Type B pancreatic cell (in vitro differentiated cells): ENCODE results near the gene PMP22. TPM values are rescaled to one million over a fixed set of nuclear protein-coding genes. Genes with fewer than 3 reads are reported as not detected.

Experiments used
- DNase-seq: peaks from one replicate; pipeline ENCODE4 v3.0.0; 2021; ENCODE audit warnings: mixed read lengths; ENCODE audit not compliant: unreplicated experiment; ENCODE audit errors: extremely low spot score
- H3K27ac Mint-ChIP-seq: 2 replicates; pipeline ENCODE4 v1.8.0; 2021; ENCODE audit warnings: mild to moderate bottlenecking, mixed read lengths
- H3K27me3 Mint-ChIP-seq: 2 replicates; pipeline ENCODE4 v1.8.0; 2021; ENCODE audit warnings: mixed read lengths
- H3K36me3 Mint-ChIP-seq: 2 replicates; pipeline ENCODE4 v1.8.0; 2021; ENCODE audit warnings: mixed read lengths
- H3K4me1 Mint-ChIP-seq: one replicate; pipeline ENCODE4 v1.8.0; 2021; ENCODE audit warnings: mixed read lengths; ENCODE audit not compliant: unreplicated experiment
- H3K4me3 Mint-ChIP-seq: 2 replicates; pipeline ENCODE4 v1.8.0; 2021; ENCODE audit warnings: mild to moderate bottlenecking, mixed read lengths
- H3K9me3 Mint-ChIP-seq: 2 replicates; pipeline ENCODE4 v1.8.0; 2021; ENCODE audit warnings: mixed read lengths
- total RNA-seq: library from RNA; stranded (reverse); gene quantifications from 2 replicates; pipeline ENCODE4 v1.2.1, GENCODE V29; 2021; ENCODE audit warnings: low replicate concordance
- TF ChIP-seq, protein P1 (sequence below): fragments of 200-600 bp; sonication (generic); conservative IDR thresholded peaks from 2 replicates; pipeline ENCODE4 v1.5.0; 2021; ENCODE audit warnings: antibody characterized with exemption, mild to moderate bottlenecking

PMP22 gene
- total RNA-seq, 1 donor from 2014 or later: 16.2 TPM

DNA sequence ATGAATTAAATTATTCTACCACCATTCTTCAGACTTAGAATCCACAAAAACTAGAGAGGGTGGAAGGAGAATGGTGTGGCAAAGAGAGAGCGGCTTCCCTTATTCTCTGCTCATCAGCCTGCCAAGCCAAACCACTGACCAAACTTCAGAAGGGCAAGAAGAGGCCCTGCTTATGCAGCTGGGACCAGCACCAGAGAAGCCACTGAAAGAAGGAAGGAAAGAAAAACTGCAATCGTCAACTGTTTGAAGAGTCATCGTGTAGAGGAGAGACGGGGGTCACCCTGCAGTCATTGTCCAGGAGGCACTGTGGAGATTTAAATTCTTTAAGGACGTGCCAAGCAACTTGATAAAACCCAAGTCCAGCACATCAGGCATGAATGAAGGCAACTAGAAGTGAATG lies 15.6 kb downstream of the PMP22 start:
- H3K27me3 Mint-ChIP-seq: peaks cover 10% of the 10 kb centered on the region

DNA sequence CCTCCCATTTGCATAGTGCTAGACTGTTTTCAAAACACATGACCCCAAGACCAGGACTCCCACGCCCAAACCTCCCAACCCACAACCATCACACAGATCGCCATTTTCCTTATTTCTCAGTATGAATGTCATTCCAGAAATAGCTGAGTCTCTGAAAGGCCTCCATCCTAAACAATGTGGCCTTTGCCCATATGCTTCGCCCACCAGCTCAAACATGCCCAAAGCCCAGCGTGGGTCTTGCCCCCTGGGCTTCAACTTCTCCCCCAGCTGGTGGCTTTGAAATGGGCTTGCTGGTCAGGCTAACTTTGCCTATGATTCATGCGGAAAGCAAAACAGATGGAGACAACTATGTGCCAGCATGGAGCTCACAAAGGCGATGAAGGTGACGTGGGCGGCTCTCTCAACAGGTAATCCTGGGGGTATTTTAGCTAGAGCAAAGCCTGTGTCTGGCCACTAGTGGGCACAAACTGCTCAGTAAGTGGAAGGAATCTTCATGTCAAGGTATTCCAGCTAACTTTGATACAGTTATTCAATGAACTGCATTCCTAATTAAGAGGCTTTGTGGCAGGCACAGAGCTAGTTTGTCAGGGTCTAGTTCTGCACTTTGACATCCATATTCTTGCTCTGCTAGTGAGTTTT lies 17.1 kb downstream of the PMP22 start:
- Mint-ChIP-seq H3K9me3 (no peaks in the 10 kb centered on the region), H3K4me3 (no peak overlapping the region), H3K27me3 (peaks cover 3% of the 10 kb centered on the region), H3K4me1 (no peaks in the 10 kb centered on the region), H3K36me3 (no peaks in the 10 kb centered on the region), H3K27ac (no peak overlapping the region)
- DNase-seq: no peak
- TF ChIP-seq, protein P1, sequence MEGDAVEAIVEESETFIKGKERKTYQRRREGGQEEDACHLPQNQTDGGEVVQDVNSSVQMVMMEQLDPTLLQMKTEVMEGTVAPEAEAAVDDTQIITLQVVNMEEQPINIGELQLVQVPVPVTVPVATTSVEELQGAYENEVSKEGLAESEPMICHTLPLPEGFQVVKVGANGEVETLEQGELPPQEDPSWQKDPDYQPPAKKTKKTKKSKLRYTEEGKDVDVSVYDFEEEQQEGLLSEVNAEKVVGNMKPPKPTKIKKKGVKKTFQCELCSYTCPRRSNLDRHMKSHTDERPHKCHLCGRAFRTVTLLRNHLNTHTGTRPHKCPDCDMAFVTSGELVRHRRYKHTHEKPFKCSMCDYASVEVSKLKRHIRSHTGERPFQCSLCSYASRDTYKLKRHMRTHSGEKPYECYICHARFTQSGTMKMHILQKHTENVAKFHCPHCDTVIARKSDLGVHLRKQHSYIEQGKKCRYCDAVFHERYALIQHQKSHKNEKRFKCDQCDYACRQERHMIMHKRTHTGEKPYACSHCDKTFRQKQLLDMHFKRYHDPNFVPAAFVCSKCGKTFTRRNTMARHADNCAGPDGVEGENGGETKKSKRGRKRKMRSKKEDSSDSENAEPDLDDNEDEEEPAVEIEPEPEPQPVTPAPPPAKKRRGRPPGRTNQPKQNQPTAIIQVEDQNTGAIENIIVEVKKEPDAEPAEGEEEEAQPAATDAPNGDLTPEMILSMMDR: peak; percentile 61

More for the DNA sequence above, 15.6 kb downstream of the PMP22 start:
- no peak overlapping the region for H3K4me3 Mint-ChIP-seq
- TF ChIP-seq, protein P1: no peak
- H3K9me3 Mint-ChIP-seq: no peaks in the 10 kb centered on the region
- no peaks in the 10 kb centered on the region for H3K4me1 Mint-ChIP-seq
- no peaks in the 10 kb centered on the region for H3K36me3 Mint-ChIP-seq
- H3K27ac Mint-ChIP-seq: no peak overlapping the region
- no peak for DNase-seq

DNA sequence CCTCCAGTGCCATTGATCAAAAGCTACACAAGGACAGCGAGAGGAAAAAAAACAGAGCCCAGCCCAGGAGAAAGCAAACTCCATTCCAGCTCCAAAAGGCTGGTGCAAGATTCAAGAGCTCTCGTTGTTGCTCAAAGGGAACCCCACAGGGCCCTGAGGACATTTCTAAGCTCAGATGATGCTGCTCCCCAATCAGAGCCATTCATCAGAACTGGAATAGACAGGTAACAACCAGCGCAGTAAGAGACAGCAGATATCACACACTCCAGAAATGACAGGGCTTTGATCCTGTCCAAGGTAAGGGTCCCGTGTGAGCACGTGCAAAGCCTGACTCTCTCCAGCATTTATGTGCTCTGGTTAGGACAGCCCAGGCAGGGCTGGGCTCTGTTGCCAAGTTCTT lies 20.1 kb downstream of the PMP22 start:
- H3K27ac Mint-ChIP-seq: no peak overlapping the region

DNA sequence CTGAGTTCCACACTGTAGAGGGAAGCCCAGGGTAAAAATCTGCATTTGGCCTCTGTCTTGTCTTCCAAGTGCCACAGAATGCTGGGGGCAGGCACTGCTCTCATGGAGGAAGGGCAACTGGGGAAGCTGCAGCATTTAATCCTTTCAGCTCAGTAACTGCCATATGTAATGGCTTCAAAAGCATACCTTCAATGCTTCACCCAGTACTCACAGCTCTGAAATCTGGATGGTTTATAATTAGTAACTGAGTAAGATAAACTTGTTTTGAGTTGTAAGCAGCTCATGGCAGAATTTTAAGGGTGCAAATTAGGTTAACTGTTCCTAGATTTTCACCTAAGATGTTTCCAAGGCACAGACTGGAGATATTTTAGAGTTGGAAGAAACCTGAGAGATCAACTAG lies 24.5 kb downstream of the PMP22 start:
- Mint-ChIP-seq H3K27ac (no peak overlapping the region), H3K9me3 (no peaks in the 10 kb centered on the region)

More for the DNA sequence above, 20.1 kb downstream of the PMP22 start:
- Mint-ChIP-seq H3K27me3 (no peaks in the 10 kb centered on the region), H3K4me1 (no peaks in the 10 kb centered on the region), H3K9me3 (no peaks in the 10 kb centered on the region), H3K4me3 (no peak overlapping the region), H3K36me3 (no peaks in the 10 kb centered on the region)
- TF ChIP-seq, protein P1: no peak
- no peak for DNase-seq

DNA sequence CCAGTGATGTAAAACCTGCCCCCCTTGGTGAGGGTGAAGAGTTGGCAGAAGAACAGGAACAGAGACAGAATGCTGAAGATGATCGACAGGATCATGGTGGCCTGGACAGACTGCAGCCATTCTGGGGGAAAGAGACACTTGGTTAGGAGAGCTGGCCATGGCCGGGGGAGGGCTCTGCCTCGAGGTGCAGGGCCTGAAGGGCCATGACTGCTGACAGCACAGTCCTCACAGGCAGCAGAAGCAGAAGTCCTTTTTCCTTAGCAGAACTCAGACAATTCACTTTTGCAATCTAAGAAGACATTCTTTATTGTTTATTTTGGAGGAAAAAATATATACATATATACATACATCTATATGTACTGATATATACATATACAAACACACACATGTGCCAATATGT lies 25.6 kb downstream of the PMP22 start:
- no peak overlapping the region for H3K27ac Mint-ChIP-seq
- TF ChIP-seq, protein P1: no peak
- H3K27me3 Mint-ChIP-seq: no peaks in the 10 kb centered on the region
- DNase-seq: no peak
- no peak overlapping the region for H3K4me3 Mint-ChIP-seq
- H3K9me3 Mint-ChIP-seq: no peaks in the 10 kb centered on the region
- no peaks in the 10 kb centered on the region for H3K4me1 Mint-ChIP-seq
- H3K36me3 Mint-ChIP-seq: no peaks in the 10 kb centered on the region

More for the DNA sequence above, 24.5 kb downstream of the PMP22 start:
- no peaks in the 10 kb centered on the region for H3K36me3 Mint-ChIP-seq
- H3K27me3 Mint-ChIP-seq: no peaks in the 10 kb centered on the region
- DNase-seq: no peak
- H3K4me3 Mint-ChIP-seq: no peak overlapping the region
- TF ChIP-seq, protein P1: no peak
- H3K4me1 Mint-ChIP-seq: no peaks in the 10 kb centered on the region
